ENCODE measurements around the gene NKX3-2. TPM values are rescaled to one million over a fixed set of nuclear protein-coding genes. Genes with fewer than 3 reads are reported as not detected.

NKX3-2 gene
- total RNA-seq, 2 experiments from 2014 or later, result not detected

DNA sequence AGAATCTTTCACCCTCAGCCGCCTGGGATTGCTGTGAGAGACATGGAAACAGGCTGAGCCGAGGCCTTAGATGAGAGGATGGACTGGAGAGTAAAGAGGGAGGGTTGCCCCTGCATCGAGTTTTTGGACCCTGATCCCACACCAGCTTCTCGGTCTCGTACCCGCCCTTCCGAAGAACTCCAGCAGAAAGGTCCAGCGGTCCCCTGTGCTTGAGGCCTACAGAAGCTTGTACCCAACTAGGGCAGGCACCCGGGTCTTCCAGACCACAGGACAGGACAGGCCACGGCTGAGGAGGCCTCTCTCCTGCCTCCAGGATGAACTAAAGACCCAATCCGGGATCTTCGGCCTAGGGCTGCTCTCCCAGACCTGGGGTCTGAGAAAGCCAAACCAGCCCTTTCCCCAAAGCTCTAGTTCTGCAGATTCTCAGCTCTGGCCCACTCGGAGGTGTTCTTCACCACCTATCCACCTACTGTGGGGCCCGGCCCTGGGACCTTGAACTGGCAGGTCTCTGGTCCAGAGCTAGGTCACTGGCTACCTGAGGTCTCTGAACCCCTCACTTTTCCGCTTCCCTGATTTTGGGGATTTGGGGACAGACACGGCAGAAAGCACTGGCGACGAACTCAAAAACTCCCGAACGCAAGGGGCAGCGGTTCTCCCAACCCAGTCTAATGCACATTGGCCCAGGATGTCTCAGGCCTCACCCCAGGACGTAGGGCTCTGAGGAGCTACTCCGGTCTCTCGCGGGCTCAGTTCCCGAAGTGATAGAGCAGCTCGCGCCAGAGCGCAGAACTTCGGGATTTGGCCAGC lies 1.1 kb downstream of the NKX3-2 start:
- intact Hi-C loops (cut with micrococcal nuclease), result no loop called here
- H3K27me3 Mint-ChIP-seq, result peaks cover 69% of the 10 kb centered on the region
- POLR2A ChIA-PET, result interaction anchor here (0.8 to 1.6 kb wide), 3 partner anchors 9 to 60 kb away, joined by 3 to 4 read pairs (median 3); no protein-coding TSS in a partner anchor
- ATAC-seq, result no peak
- TF ChIP-seq, protein P1, sequence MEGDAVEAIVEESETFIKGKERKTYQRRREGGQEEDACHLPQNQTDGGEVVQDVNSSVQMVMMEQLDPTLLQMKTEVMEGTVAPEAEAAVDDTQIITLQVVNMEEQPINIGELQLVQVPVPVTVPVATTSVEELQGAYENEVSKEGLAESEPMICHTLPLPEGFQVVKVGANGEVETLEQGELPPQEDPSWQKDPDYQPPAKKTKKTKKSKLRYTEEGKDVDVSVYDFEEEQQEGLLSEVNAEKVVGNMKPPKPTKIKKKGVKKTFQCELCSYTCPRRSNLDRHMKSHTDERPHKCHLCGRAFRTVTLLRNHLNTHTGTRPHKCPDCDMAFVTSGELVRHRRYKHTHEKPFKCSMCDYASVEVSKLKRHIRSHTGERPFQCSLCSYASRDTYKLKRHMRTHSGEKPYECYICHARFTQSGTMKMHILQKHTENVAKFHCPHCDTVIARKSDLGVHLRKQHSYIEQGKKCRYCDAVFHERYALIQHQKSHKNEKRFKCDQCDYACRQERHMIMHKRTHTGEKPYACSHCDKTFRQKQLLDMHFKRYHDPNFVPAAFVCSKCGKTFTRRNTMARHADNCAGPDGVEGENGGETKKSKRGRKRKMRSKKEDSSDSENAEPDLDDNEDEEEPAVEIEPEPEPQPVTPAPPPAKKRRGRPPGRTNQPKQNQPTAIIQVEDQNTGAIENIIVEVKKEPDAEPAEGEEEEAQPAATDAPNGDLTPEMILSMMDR (IDR thresholded peaks at IDR 0.05), result no peak
- H3K4me1 Mint-ChIP-seq (ENCODE audit: low read depth), result peaks cover 53% of the 10 kb centered on the region
- no peak for DNase-seq
- H3K36me3 Mint-ChIP-seq (ENCODE audit: low read depth), result peaks cover 5% of the 10 kb centered on the region
- H3K9me3 Mint-ChIP-seq, result peaks cover 1% of the 10 kb centered on the region
- no peak overlapping the region for H3K27ac Mint-ChIP-seq
- H3K4me3 Mint-ChIP-seq, result peak overlapping the region; percentile 24
- CTCF ChIA-PET, result interaction anchor here (0.6 to 5.2 kb wide), 4 partner anchors 10 to 69 kb away, joined by 3 to 31 read pairs (median 10); no protein-coding TSS in a partner anchor

DNA sequence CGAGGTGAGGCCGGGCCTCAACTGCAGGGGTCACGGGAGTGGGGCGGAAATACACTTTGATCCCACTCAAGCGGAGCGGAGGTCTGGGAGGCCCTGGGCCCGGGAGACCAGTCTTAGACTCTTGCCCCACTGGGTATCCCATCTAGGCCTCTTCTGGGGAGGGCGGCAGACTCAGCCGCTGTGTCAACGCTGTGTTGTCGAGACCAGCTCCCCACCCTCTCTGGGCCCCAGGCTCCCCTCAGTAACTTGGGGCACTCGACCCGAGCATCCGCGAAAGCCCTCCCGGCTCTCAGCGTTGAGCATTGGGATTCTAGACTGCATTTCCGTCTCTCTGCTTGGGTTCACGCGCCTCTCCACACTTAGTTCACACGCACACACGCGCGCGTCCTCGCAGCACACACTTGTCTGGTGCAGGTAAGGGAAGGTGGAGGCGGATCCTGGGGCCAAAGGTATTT lies 1.7 kb downstream of the NKX3-2 start:
- no peak for ATAC-seq
- TF ChIP-seq, protein P1 (IDR thresholded peaks at IDR 0.05), result no peak
- peaks cover 2% of the 10 kb centered on the region for H3K9me3 Mint-ChIP-seq
- peaks cover 56% of the 10 kb centered on the region for H3K4me1 Mint-ChIP-seq (ENCODE audit: low read depth)
- CTCF ChIA-PET, result interaction anchor here (0.9 to 5.2 kb wide), 6 partner anchors 12 to 690 kb away, joined by 3 to 31 read pairs (median 5); partner anchors contain the start of gene RAB28
- no peak for DNase-seq
- no peak overlapping the region for H3K27ac Mint-ChIP-seq
- peak overlapping the region; percentile 21 for H3K4me3 Mint-ChIP-seq
- intact Hi-C loops (cut with micrococcal nuclease), result no loop called here
- POLR2A ChIA-PET, result interaction anchor here (1.2 to 1.3 kb wide), 2 partner anchors 8 to 13 kb away, joined by 3 to 4 read pairs; no protein-coding TSS in a partner anchor
- peaks cover 73% of the 10 kb centered on the region for H3K27me3 Mint-ChIP-seq
- peaks cover 5% of the 10 kb centered on the region for H3K36me3 Mint-ChIP-seq (ENCODE audit: low read depth)

DNA sequence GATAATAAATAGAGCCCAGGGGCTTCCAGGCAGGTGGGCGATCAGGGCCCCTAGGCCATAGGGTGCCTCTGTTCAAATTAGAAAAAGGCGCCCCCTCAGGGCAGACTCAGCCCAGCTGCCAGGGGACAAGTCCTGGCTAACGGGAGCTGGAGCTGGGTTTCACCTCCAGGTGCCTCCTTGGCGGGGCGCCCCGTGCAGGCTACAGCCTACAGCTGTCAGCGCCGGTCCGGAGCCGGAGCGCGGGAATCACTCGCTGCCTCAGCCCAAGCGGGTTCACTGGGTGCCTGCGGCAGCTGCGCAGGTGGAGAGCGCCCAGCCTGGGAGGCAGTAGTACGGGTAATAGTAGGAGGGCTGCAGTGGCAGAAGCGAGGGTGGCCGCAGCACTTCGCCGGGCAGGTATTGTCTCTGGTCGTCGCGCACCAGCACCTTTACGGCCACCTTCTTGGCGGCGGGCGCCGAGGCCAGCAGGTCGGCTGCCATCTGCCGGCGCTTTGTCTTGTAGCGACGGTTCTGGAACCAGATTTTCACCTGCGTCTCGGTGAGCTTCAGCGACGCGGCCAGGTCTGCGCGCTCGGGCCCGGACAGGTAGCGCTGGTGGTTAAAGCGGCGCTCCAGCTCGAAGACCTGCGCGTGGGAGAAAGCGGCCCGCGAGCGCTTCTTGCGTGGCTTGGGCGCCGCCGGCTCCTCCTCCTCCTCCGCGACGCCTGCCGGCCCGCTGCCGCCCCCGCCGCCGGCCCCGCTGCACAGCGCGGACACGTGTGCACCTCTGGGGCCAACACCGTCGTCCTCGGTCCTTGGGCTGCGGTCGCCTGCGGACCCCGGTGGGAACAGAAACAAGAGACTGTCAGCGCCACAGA lies 2.4 kb downstream of the NKX3-2 start:
- TF ChIP-seq, protein P1 (IDR thresholded peaks at IDR 0.05), result peak; percentile 27
- peak; percentile 5 for ATAC-seq
- H3K4me3 Mint-ChIP-seq, result peak overlapping the region; percentile 40
- peaks cover 4% of the 10 kb centered on the region for H3K36me3 Mint-ChIP-seq (ENCODE audit: low read depth)
- peaks cover 2% of the 10 kb centered on the region for H3K9me3 Mint-ChIP-seq
- H3K4me1 Mint-ChIP-seq (ENCODE audit: low read depth), result peaks cover 57% of the 10 kb centered on the region
- ChIA-PET POLR2A (interaction anchor here (1.3 kb wide), 1 partner anchor 12 kb away, joined by 4 read pairs; no protein-coding TSS in a partner anchor), CTCF (interaction anchor here (0.9 to 5.2 kb wide), 7 partner anchors 9 to 689 kb away, joined by 3 to 31 read pairs (median 6); partner anchors contain the start of gene RAB28)
- H3K27ac Mint-ChIP-seq, result no peak overlapping the region
- DNase-seq, result peak; percentile 56
- intact Hi-C loops (cut with micrococcal nuclease), result no loop called here
- H3K27me3 Mint-ChIP-seq, result peaks cover 77% of the 10 kb centered on the region

DNA sequence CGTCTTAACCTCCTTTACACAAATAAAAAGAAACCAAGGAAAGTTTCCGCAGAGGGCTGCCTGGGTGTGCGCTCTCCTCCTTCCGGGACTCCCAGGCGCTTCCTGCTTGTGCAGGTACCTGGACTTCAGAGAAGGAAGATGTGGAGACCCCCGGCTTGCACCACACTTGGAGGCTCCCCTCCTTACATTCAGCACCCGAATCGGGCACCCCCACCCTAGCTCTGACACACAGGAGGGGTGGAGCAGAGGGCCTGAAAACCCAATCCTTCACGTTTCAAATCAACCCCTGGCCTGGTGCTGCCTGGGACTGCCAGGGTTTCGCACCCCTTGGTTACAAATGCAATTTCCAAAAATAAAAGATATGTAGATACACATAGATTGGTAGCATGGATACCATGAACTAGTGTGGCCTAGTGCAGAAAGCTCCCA lies 3.1 kb downstream of the NKX3-2 start:
- Mint-ChIP-seq H3K9me3 (peaks cover 4% of the 10 kb centered on the region), H3K4me1 (ENCODE audit: low read depth) (peaks cover 51% of the 10 kb centered on the region), H3K27ac (no peak overlapping the region), H3K27me3 (peaks cover 77% of the 10 kb centered on the region), H3K36me3 (ENCODE audit: low read depth) (peaks cover 4% of the 10 kb centered on the region), H3K4me3 (no peak overlapping the region)
- no peak for ATAC-seq
- ChIA-PET CTCF (interaction anchor here (1.3 to 5.2 kb wide), 5 partner anchors 8 to 688 kb away, joined by 4 to 31 read pairs (median 8); no protein-coding TSS in a partner anchor), POLR2A (interaction anchor here (1.3 kb wide), 1 partner anchor 11 kb away, joined by 4 read pairs; no protein-coding TSS in a partner anchor)
- intact Hi-C loops (cut with micrococcal nuclease), result no loop called here
- no peak for DNase-seq
- TF ChIP-seq, protein P1 (IDR thresholded peaks at IDR 0.05), result no peak
